ENCODE measurements around the gene CCDC18. TPM values are rescaled to one million over a fixed set of nuclear protein-coding genes. Genes with fewer than 3 reads are reported as not detected.

The CCDC18 gene
- total RNA-seq, 1 experiment from 2014 or later: 18.9 TPM

GRCh38 chr1:93148001-93148400 lies 32.5 kb upstream of the CCDC18 start:
- Histone ChIP-seq H4K20me1 (ENCODE audit: low read length) (no peaks in the 10 kb centered on the region), H3K4me1 (ENCODE audit: insufficient read depth, low read length) (no peaks in the 10 kb centered on the region), H3K4me3 (ENCODE audit: low read length) (no peak overlapping the region), H2AFZ (ENCODE audit: low read length) (no peak overlapping the region), H3K79me2 (ENCODE audit: low read length) (no peaks in the 10 kb centered on the region), H3K9ac (ENCODE audit: low read length) (no peak overlapping the region), H3K4me2 (ENCODE audit: low read length) (no peak overlapping the region), H3K9me3 (ENCODE audit: low read length) (no peaks in the 10 kb centered on the region), H3K9me2 (replicated peaks; ENCODE audit: low read length) (no peaks in the 10 kb centered on the region), H3K36me3 (ENCODE audit: low read depth, low read length) (peaks cover 23% of the 10 kb centered on the region; the same call in 1 of the 2 replicates), H3K27ac (ENCODE audit: low read length) (no peak overlapping the region), H3F3A (ENCODE audit: low read length, unreplicated experiment) (no peaks in the 10 kb centered on the region), H3K27me3 (ENCODE audit: low read length) (no peaks in the 10 kb centered on the region)
- intact Hi-C loops (cut with micrococcal nuclease): no loop called here
- BruUV-seq (replicated peaks): no TSS peak
- DNase-seq: no peak
- POLR2A ChIA-PET (ENCODE audit: unreplicated experiment): no interaction called here
- no peak for ATAC-seq
- TF ChIP-seq EZH2phosphoT487 (IDR thresholded peaks at IDR 0.05; ENCODE audit: borderline replicate concordance, low read length) (no peak), CTCF (conservative IDR thresholded peaks at IDR 0.05; ENCODE audit: low read depth, low read length) (no peak), EZH2 (IDR thresholded peaks at IDR 0.05; ENCODE audit: low read length, unreplicated experiment) (no peak)
- CTCF ChIA-PET: no interaction called here

- Histone ChIP-seq H3K9ac (ENCODE audit: low read length) (no peak overlapping the region), H3K27me3 (ENCODE audit: low read length) (no peaks in the 10 kb centered on the region), H2AFZ (ENCODE audit: low read length) (no peak overlapping the region), H3K4me3 (ENCODE audit: low read length) (no peak overlapping the region), H4K20me1 (ENCODE audit: low read length) (no peaks in the 10 kb centered on the region), H3K9me2 (replicated peaks; ENCODE audit: low read length) (no peaks in the 10 kb centered on the region), H3K36me3 (ENCODE audit: low read depth, low read length) (peaks cover 37% of the 10 kb centered on the region), H3K27ac (ENCODE audit: low read length) (no peak overlapping the region), H3K79me2 (ENCODE audit: low read length) (no peaks in the 10 kb centered on the region), H3K4me1 (ENCODE audit: insufficient read depth, low read length) (no peaks in the 10 kb centered on the region), H3K4me2 (ENCODE audit: low read length) (no peak overlapping the region), H3F3A (ENCODE audit: low read length, unreplicated experiment) (no peaks in the 10 kb centered on the region), H3K9me3 (ENCODE audit: low read length) (no peaks in the 10 kb centered on the region)
- BruUV-seq (replicated peaks): no TSS peak
- ChIA-PET POLR2A (ENCODE audit: unreplicated experiment) (interaction anchor here (0.6 kb wide), 1 partner anchor 70 kb away, joined by 3 read pairs; no protein-coding TSS in a partner anchor), CTCF (interaction anchor here (0.7 kb wide), 1 partner anchor 70 kb away, joined by 3 read pairs; no protein-coding TSS in a partner anchor)
- ATAC-seq (no peak), DNase-seq (no peak)
- TF ChIP-seq EZH2phosphoT487 (IDR thresholded peaks at IDR 0.05; ENCODE audit: borderline replicate concordance, low read length): no peak
- no peak for TF ChIP-seq EZH2 (IDR thresholded peaks at IDR 0.05; ENCODE audit: low read length, unreplicated experiment)
- TF ChIP-seq CTCF (conservative IDR thresholded peaks at IDR 0.05; ENCODE audit: low read depth, low read length): no peak
- intact Hi-C loops (cut with micrococcal nuclease): no loop called here
Observed at GRCh38 chr1:93150729-93151128, 29.8 kb upstream of the CCDC18 start.

- peaks cover 38% of the 10 kb centered on the region for H3K36me3 ChIP-seq (ENCODE audit: low read depth, low read length)
- no peaks in the 10 kb centered on the region for H3F3A ChIP-seq (ENCODE audit: low read length, unreplicated experiment)
- H4K20me1 ChIP-seq (ENCODE audit: low read length): no peaks in the 10 kb centered on the region
- H3K9ac ChIP-seq (ENCODE audit: low read length): no peak overlapping the region
- no peak overlapping the region for H3K27ac ChIP-seq (ENCODE audit: low read length)
- ChIA-PET CTCF (no interaction called here), POLR2A (ENCODE audit: unreplicated experiment) (no interaction called here)
- no peak for DNase-seq
- TF ChIP-seq EZH2 (IDR thresholded peaks at IDR 0.05; ENCODE audit: low read length, unreplicated experiment) (no peak), EZH2phosphoT487 (IDR thresholded peaks at IDR 0.05; ENCODE audit: borderline replicate concordance, low read length) (no peak), CTCF (conservative IDR thresholded peaks at IDR 0.05; ENCODE audit: low read depth, low read length) (no peak)
- no peak overlapping the region for H3K4me2 ChIP-seq (ENCODE audit: low read length)
- H2AFZ ChIP-seq (ENCODE audit: low read length): no peak overlapping the region
- H3K9me3 ChIP-seq (ENCODE audit: low read length): no peaks in the 10 kb centered on the region
- H3K27me3 ChIP-seq (ENCODE audit: low read length): no peaks in the 10 kb centered on the region
- no peaks in the 10 kb centered on the region for H3K79me2 ChIP-seq (ENCODE audit: low read length)
- no peaks in the 10 kb centered on the region for H3K4me1 ChIP-seq (ENCODE audit: insufficient read depth, low read length)
- no peaks in the 10 kb centered on the region for H3K9me2 ChIP-seq (replicated peaks; ENCODE audit: low read length)
- no peak overlapping the region for H3K4me3 ChIP-seq (ENCODE audit: low read length)
- no TSS peak for BruUV-seq (replicated peaks)
- ATAC-seq: no peak
- intact Hi-C loops (cut with micrococcal nuclease): no loop called here
Observed at GRCh38 chr1:93151474-93151873, 29.1 kb upstream of the CCDC18 start.
